GM18502 (cell line): ENCODE data around the gene KANSL3.
"Not testable (repeated sequence)": the region's sequence is repeated elsewhere in the genome, so short reads cannot be mapped to it uniquely, and the experiment has no call there.

ENCODE experiments used
- ATAC-seq: cut with Tn5 transposase; IDR thresholded peaks from one replicate; pipeline ENCODE4 v1.9.1; 2021; ENCODE audit warnings: mild to moderate bottlenecking; ENCODE audit not compliant: unreplicated experiment, poor library complexity

The KANSL3 gene

DNA sequence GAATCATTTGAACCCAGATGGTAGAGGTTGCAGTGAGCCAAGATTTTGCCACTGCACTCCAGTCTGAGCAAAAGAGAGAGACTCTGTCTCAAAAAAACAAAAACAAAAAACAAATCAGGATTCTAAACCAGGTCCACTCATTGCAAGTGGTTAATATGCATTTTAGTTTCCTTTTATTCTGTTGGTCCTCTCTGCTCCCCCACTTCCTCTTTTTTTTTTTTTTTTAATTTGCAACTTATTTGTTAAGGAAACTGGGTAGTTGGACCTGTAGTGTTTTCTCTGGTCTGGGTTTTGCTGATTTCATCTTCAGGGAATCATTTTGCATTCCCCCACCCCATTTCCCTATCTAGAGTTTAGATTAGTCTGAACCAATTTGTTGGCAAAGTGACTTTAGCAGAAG is 18.4 kb upstream of the KANSL3 start:
- ATAC-seq, result no peak

GRCh38 chr2:96655526-96655925 is 17.4 kb upstream of the KANSL3 start:
- no peak for ATAC-seq

DNA sequence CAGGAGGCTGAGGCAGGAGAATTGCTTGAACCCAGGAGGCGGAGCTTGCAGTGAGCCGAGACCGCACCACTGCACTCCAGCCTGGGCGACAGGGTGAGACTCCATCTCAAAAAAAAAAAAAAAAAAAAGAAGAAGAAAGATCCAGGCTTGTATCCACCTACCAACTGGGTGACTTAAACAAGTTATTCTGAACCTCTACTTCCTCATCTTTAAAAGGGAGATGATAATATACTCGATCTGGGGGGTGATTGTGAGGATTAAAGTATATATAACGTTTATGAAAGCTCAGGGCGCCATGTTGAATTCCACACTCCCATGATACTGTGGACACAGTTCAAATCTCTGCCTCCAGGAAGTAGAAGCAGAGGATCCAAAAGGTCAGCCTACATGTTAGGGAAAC is 16.7 kb upstream of the KANSL3 start:
- ATAC-seq, result not testable (repeated sequence)

DNA sequence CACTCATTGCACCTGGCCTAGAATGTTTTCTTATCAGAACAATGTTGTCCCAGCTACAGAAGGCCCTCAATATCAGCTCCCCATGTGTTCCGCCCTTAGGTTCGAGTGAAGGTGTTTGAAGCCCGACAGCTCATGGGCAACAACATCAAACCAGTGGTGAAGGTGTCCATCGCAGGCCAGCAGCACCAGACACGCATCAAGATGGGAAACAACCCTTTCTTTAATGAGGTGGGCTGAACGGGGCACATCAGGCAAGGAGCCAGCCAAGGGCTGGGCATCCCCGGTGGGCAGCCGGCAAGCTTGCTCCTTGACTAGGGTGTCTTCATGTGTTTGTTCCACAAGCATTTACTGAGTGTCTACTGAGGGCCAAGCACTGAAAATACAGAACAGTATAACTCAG is 13.7 kb upstream of the KANSL3 start:
- no peak for ATAC-seq

DNA sequence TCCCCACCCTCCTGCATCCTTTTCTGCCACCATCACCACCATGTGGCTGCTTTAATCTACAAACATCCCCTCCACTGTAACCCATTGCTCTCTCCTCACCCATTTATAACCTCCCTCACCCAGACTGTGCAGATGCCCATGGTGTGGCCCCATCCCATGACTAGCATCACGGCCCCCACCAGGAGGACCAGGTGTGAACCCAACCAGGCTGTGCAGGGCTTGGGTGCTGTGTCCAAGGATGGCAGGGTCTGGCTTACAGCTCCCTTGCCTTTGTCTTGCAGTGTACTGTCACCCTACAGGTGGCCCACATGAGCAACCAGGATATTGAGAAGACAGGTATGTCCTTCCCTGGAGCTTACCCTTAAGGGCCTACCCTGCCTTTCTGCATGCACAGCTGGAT is 11.2 kb upstream of the KANSL3 start:
- ATAC-seq, result no peak

GRCh38 chr2:96648306-96648930 is 10.3 kb upstream of the KANSL3 start:
- ATAC-seq, result no peak

- ATAC-seq, result no peak
These were observed 9.6 kb upstream of the KANSL3 start for GRCh38 chr2:96647681-96648080.

DNA sequence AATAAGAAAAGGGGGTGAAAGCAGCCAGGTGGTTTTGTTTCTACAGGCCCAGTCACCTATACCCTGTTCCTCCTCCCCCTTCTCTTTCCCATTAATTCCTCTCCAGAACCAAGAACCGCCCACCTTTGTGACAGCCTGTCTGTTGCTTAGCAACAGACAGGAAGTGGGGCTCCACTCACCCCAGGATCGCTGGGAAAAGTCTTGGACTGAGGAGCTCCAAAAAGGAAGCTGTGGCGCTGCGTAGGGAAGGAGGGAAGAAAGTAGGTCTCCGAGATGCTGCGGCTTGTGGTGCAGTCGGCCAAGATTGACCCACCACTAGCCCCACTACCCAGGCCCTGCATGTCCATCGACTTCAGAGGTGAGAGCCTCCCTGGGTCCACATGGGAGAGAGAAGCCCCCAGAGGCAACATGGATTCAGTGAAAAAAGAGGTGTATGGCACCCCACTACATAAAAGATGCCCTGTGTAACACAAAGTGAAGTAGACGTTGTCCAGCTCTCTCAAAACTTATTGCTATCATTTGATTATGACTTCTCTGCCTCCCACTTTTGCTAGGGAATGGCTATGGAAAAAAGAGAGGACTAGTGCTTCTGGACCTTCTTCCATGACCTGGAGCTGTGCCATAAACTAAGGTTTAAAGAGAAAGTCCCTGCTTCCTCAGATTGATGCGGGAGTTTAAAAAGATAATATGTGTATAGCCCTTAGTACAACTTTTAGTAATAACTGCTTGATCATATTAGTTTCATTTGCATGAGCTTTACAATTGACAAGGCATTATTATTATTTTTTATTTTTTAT is 4.7 kb upstream of the KANSL3 start, which contains the start of gene FER1L5:
FER1L5 (plus strand) TSS at position 201 of the 797 bp plus-strand sequence; CDS start at position 274, 73 bp downstream.
- no peak for ATAC-seq

DNA sequence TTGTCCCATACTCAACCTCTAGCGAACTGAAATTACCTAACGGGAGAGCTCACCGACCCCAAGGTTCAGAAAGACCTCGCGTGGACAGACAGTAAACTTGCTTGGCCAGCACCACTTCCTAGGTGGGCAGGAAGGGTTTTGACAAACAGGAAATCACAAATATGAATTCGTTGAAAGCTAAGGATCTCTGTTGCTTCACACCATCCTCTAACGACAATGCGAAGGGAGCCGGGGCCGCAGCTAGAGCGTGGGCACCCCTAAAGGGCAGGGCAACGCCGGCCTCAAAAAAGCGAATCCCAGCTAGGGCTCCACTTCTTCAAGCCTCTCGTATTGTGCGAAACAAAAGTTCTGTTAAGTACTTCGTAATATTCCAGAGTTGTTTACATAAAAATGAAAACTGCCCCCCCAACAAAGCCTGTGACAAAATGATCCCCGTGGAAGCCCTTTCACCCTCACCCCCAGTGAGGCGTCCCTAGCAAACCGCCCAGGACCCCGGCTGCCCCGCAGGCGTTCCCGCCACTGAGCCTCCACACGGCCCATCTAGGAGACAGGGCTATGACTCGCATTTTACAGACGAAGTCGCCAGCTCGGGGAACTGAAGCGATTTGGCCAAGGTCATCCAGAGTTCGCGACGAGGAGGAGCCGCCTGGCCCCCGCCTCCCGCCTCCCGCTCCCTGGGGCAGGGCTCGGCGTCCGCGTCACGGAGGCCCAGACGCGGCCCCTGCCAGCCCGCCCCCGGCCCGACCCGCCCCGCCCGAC is 548 bp downstream of the KANSL3 start:
- peak; percentile 70 for ATAC-seq

DNA sequence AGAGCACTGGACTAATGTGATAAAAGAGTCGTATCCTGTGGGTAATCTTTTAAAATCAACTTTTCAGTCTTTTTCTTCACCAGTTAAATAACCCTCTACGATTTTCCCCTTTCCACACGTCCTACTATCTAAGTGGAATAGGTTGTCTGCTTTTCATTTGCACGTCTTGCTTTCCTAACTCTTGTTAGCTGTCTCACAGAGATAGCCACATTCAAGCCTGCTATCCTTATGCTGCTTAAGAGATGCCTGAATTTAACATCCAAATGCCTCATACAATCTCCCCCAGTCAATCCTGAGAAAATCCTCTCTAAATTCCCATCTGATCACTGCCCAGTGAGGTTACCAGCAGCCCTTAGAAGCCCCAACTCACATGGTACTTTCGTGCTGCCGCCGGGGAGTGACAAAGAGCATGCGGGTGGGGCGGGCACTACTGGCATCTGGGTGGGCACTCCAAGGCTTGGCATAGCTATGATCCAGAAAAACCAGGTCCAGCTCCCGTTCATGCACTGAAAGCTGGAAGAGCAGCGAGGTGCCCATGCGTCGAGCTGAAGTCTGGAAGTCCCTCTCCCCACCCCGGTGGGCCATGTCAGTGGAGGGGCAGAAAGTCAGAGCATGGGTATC is 1.5 kb downstream of the KANSL3 start:
- no peak for ATAC-seq

DNA sequence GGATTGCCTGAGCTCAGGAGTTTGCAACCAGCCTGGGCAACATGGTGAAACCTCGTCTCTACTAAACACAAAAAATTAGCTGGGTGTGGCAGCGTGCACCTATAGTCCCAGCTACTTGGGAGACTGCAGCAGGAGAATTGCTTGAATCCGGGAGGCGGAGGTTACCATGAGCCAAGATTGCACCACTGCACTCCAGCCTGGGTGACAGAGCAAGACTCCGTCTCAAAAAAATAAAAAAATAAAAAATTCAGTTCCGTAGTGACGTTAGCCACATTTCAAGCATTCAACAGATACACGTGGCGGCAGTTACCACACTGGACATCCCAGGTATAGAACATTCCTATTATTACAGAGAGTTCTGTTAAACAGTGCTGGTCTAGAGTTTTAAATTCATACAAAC is 4.5 kb downstream of the KANSL3 start:
- ATAC-seq, result no peak

GRCh38 chr2:96631804-96632435 is 6.2 kb downstream of the KANSL3 start:
- ATAC-seq, result no peak

GRCh38 chr2:96626553-96626942 is 11.6 kb downstream of the KANSL3 start:
- no peak for ATAC-seq

DNA sequence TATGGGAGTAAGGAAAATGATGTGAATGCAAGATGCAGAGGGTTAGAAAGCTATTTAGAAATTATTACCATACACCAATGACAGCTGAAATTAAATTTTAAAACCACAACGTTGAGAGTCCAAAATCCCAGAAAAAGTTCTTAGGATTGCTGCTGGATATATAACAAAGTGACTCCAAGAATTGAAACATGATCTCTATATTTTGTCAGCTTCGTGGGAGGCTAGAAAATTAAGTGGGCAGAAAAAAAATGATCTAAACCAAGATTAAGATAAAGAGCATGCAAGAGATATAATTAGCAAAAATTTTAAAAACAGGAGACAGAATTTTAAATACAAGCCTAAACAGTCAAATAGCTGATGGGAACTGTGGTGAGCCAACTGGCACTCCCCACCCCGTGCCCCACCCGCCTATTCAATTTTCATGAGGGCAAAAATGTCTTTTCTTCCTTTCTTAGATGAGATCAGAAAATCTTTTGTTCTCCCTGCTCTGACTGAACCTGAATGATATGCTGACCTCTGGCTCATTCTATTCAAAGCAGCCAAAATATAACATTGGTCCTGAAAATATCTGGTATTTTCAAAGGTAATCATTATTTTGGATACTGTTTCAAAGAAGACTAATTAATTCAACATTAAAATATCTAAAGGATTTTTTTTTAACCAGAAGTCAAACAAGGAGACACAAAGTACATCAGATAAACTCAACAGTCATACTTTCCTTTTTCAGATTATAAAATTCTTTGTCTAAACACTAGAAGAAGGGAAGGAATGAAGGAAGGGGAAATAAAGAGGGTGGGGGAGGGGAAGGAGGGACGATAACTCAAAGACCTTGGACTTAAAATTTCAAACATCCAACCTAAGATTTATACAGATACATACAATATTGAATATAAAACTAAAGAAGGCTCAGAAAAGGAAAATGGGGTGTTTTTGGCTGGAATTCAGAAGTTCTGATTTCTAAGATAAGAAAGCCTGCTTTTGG is 12.2 kb downstream of the KANSL3 start:
- ATAC-seq, result no peak

GRCh38 chr2:96623116-96623515 is 15.0 kb downstream of the KANSL3 start:
- no peak for ATAC-seq

DNA sequence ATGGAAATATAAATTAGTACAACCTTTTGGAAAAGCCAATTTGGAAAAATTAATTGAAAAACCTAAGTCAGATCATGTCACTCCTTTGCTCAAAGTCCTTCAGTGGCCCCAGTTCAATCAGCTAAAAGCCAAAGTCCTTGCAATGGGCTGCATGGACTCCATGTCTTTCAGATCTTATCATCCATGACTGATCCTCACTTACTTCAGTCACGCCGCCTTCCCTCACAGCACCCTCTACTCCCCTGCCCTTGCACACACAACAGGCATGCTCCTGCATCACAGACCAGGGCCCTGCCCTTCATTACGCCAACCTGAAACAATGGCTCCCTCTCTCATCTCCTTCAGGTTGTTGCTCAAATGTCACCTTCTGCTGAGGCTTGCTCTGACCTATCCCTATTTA is 15.6 kb downstream of the KANSL3 start:
- ATAC-seq, result no peak

DNA sequence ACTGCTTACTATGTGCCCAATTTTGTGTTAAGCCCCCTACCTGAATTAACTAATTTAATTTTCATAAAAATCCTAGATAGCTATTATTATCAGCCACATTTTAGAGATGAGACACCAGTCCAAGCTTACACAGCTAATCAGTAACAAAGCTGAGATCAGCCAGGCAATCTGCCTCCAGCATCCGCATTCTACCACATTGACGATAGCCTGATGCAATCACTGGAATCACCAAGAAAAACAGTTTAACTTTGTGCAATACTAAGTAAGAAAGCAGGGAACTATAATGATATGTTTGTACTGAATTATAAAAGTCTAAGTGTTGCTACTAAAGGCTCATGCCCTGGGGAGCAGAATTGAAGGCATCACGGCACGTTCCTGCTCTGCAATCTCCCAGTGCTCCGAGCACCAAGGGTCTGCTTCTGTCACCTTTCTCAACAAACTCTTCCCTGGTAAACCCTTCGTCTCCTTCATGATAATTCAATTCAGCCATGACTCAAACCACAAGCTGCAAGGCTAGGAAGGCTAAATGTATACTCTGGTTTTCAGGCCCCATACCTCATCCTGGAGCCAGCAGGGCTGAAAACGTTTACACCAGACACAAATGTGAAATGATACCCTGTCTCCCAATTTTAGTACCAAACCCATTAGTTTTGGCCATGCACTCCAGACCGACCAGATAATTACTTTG is 19.4 kb downstream of the KANSL3 start:
- ATAC-seq, result no peak

DNA sequence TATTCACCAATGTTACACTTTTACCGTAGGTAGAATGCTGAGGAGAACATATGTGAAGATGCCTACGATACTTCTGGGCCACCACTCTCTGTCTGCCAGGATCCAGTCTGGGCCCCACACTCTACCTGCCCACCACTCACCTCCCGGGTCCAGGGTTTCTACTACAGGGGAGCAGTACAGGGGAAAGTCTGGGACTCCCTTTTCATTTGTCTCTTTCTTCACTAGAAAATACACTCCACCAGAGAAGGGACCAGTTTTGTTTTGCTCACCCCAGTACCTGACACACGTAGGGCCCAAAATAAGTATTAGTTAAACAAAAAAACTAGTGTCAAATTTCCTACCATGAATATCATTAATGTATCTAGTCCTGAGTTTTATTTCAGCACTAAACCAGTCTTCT is 21.1 kb downstream of the KANSL3 start:
- ATAC-seq, result no peak

DNA sequence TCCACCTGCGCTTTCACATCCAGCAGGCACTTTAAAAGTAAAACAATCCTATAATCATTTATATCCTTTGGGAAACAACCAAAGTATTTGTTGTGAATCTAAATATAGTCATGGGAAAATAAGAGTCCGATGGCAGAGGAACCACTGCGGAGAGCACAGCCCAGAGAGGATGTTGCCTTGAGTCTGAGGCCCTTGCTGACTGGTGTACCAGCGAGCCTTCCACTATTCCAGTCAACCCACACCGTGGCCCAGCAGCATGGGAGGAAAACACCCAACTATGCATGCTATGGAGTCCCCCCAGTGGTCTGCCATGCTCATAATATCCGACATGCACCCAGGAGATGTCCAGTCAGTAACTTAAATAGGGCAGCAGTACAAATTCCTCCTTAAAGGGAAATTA is 21.6 kb downstream of the KANSL3 start:
- no peak for ATAC-seq
